GM23338 (cell line): ENCODE measurements around the gene ADGRG6. TPM values are rescaled to one million over a fixed set of nuclear protein-coding genes. Genes with fewer than 3 reads are reported as not detected.

Experiments used
- ATAC-seq: fragments of 200-7000 bp; cut with Tn5 transposase; 3 replicates; pipeline ENCODE4 v1.9.1; 2020
- DNase-seq: peaks from one replicate; pipeline ENCODE4 v3.0.0-alpha.2; 2015; ENCODE audit warnings: low spot score
- H2AFZ ChIP-seq: fragments of 200-600 bp; sonication (generic); 2 replicates; pipeline ENCODE4 v1.8.0; 2016; ENCODE audit warnings: antibody characterized with exemption, mild to moderate bottlenecking, moderate library complexity
- H3F3A ChIP-seq: fragments of 200-600 bp; sonication (generic); replicated peaks from 2 replicates; pipeline ENCODE4 v1.8.0; 2017; ENCODE audit warnings: antibody characterized with exemption, mixed run types, low read depth
- H3K27ac ChIP-seq: fragments of 200-600 bp; sonication (generic); 2 replicates; pipeline ENCODE4 v1.6.1; 2016; ENCODE audit warnings: low read depth
- H3K27me3 ChIP-seq: fragments of 200-600 bp; sonication (generic); 2 replicates; pipeline ENCODE4 v1.8.0; 2016; ENCODE audit warnings: mild to moderate bottlenecking, mixed run types, moderate library complexity; ENCODE audit not compliant: insufficient read depth
- H3K36me3 ChIP-seq: fragments of 200-600 bp; sonication (generic); 2 replicates; pipeline ENCODE4 v1.8.0; 2016; ENCODE audit warnings: mild to moderate bottlenecking; ENCODE audit not compliant: insufficient read depth
- H3K4me1 ChIP-seq: fragments of 200-600 bp; sonication (generic); 2 replicates; pipeline ENCODE4 v1.8.0; 2016; ENCODE audit warnings: mild to moderate bottlenecking, moderate library complexity; ENCODE audit not compliant: insufficient read depth
- H3K4me2 ChIP-seq: fragments of 200-600 bp; sonication (generic); 2 replicates; pipeline ENCODE4 v1.7.1; 2017; ENCODE audit warnings: mixed run types
- H3K4me3 ChIP-seq: fragments of 200-600 bp; sonication (generic); 2 replicates; pipeline ENCODE4 v1.6.1; 2016; ENCODE audit warnings: mixed run types
- H3K79me2 ChIP-seq: fragments of 200-600 bp; sonication (generic); replicated peaks from 2 replicates; pipeline ENCODE4 v1.8.0; 2017; ENCODE audit warnings: mild to moderate bottlenecking; ENCODE audit not compliant: insufficient read depth
- H3K9me2 ChIP-seq: fragments of 200-600 bp; sonication (generic); 2 replicates; pipeline ENCODE4 v1.8.0; 2017; ENCODE audit not compliant: insufficient read depth
- H4K20me1 ChIP-seq: fragments of 200-600 bp; sonication (generic); replicated peaks from 2 replicates; pipeline ENCODE4 v1.8.0; 2017; ENCODE audit warnings: mild to moderate bottlenecking; ENCODE audit not compliant: insufficient read depth
- H3K27ac Mint-ChIP-seq: 2 replicates; pipeline ENCODE4 v1.8.0; 2020; ENCODE audit warnings: inconsistent platforms, mild to moderate bottlenecking, moderate library complexity, mixed read lengths
- H3K27me3 Mint-ChIP-seq: 3 replicates; pipeline ENCODE4 v1.8.0; 2022; ENCODE audit warnings: low read depth, mild to moderate bottlenecking, moderate library complexity, mixed read lengths, inconsistent platforms; ENCODE audit not compliant: insufficient read depth, poor library complexity
- H3K36me3 Mint-ChIP-seq: 3 replicates; pipeline ENCODE4 v1.8.0; 2021; ENCODE audit warnings: low read depth, mild to moderate bottlenecking, inconsistent platforms, moderate library complexity, mixed read lengths
- H3K4me1 Mint-ChIP-seq: 3 replicates; pipeline ENCODE4 v1.8.0; 2020; ENCODE audit warnings: mild to moderate bottlenecking, inconsistent platforms, mixed read lengths
- H3K4me3 Mint-ChIP-seq: 3 replicates; pipeline ENCODE4 v1.8.0; 2021; ENCODE audit warnings: moderate library complexity, mild to moderate bottlenecking, inconsistent platforms, mixed read lengths
- H3K9me3 Mint-ChIP-seq: 3 replicates; pipeline ENCODE4 v1.8.0; 2020; ENCODE audit warnings: moderate library complexity, mild to moderate bottlenecking, inconsistent platforms, mixed read lengths
- CREB1 ChIP-seq: fragments of 250-450 bp; sonication (Bioruptor Pico); IDR thresholded peaks from 2 replicates; pipeline ENCODE4 v1.5.0; 2020; ENCODE audit warnings: low read depth, mild to moderate bottlenecking, moderate library complexity
- CTCF ChIP-seq, 2 experiments: fragments of 200-600 bp in 1 of 2; sonication (generic) in 1 of 2; conservative IDR thresholded peaks; 2 replicates each; pipeline versions ENCODE4 v1.5.1 to v1.6.1; 2016 to 2017; ENCODE audit warnings: antibody characterized with exemption in 2 of 2, low read depth in 2 of 2, mild to moderate bottlenecking in 2 of 2, moderate library complexity in 1 of 2
- ETS1 ChIP-seq: IDR thresholded peaks from 2 replicates; pipeline ENCODE4 v1.6.1; 2016; ENCODE audit warnings: antibody characterized with exemption
- EZH2 ChIP-seq: fragments of 200-600 bp; sonication (generic); IDR thresholded peaks from one replicate; pipeline ENCODE4 v1.8.0; 2017; ENCODE audit warnings: antibody characterized with exemption, mild to moderate bottlenecking, low read depth; ENCODE audit not compliant: unreplicated experiment
- EZH2phosphoT487 ChIP-seq: fragments of 200-600 bp; sonication (generic); IDR thresholded peaks from one replicate; pipeline ENCODE4 v1.8.1; 2018; ENCODE audit warnings: antibody characterized with exemption; ENCODE audit not compliant: unreplicated experiment
- JUNB ChIP-seq: IDR thresholded peaks from one replicate; pipeline ENCODE4 v1.6.1; 2016; ENCODE audit warnings: antibody characterized with exemption; ENCODE audit not compliant: unreplicated experiment
- NANOG ChIP-seq: IDR thresholded peaks from 2 replicates; pipeline ENCODE4 v1.6.1; 2016; ENCODE audit warnings: antibody characterized with exemption, borderline replicate concordance
- POLR2AphosphoS5 ChIP-seq: IDR thresholded peaks from 2 replicates; pipeline ENCODE4 v1.6.1; 2016; ENCODE audit warnings: antibody characterized with exemption, low read depth
- REST ChIP-seq: IDR thresholded peaks from one replicate; pipeline ENCODE4 v1.6.1; 2018; ENCODE audit warnings: antibody characterized with exemption; ENCODE audit not compliant: unreplicated experiment
- STAT1 ChIP-seq: IDR thresholded peaks from one replicate; pipeline ENCODE4 v1.6.1; 2016; ENCODE audit warnings: antibody characterized with exemption; ENCODE audit not compliant: unreplicated experiment
- ZNF114 ChIP-seq: fragments of 250-450 bp; sonication (Bioruptor Pico); IDR thresholded peaks from 2 replicates; pipeline ENCODE4 v1.5.0; 2020; ENCODE audit warnings: mild to moderate bottlenecking, moderate library complexity
- ZNF331 ChIP-seq: fragments of 250-450 bp; sonication (Bioruptor Pico); IDR thresholded peaks from 2 replicates; pipeline ENCODE4 v1.5.0; 2020; ENCODE audit warnings: low read depth, mild to moderate bottlenecking, moderate library complexity
- ZNF462 ChIP-seq: fragments of 250-450 bp; sonication (Bioruptor Pico); IDR thresholded peaks from 2 replicates; pipeline ENCODE4 v1.5.0; 2020; ENCODE audit warnings: mild to moderate bottlenecking, moderate library complexity
- polyA plus RNA-seq: library from polyadenylated mRNA; unstranded; fragments of >200 nt; fragmentation: Nextera tagmentation; extraction: Ambion mirVana; gene quantifications from 2 replicates; pipeline ENCODE4 v1.2.1, GENCODE V29; 2016
- total RNA-seq: library from RNA; depleted of rRNA; stranded (reverse); fragments of >200 nt; shearing (Covaris generic); gene quantifications from 2 replicates; pipeline ENCODE4 v1.2.3, GENCODE V29; 2014

ADGRG6 gene
- total and polyA plus RNA-seq, 2 experiments from 2014 or later: 1.3 to 7.7 TPM

- TF ChIP-seq JUNB (no peak), ZNF114 (CRISPR knock-in tag) (no peak), EZH2 (no peak), ETS1 (no peak), CREB1 (CRISPR knock-in tag) (no peak), POLR2AphosphoS5 (no peak), EZH2phosphoT487 (no peak), ZNF462 (no peak), REST (no peak), NANOG (no peak), ZNF331 (CRISPR knock-in tag) (no peak), CTCF (conservative IDR thresholded peaks at IDR 0.05; ENCODE audit: low read depth in 2 of 2) (no peak), STAT1 (no peak)
- ATAC-seq: no peak
- H3K4me3 Mint-ChIP-seq: no peak overlapping the region
- Histone ChIP-seq H3K27me3 (no peaks in the 10 kb centered on the region), H3K79me2 (no peaks in the 10 kb centered on the region), H4K20me1 (no peaks in the 10 kb centered on the region), H3F3A (no peaks in the 10 kb centered on the region), H3K4me3 (no peak overlapping the region), H3K9me2 (no peaks in the 10 kb centered on the region), H3K4me1 (peaks cover 8% of the 10 kb centered on the region; the same call in 1 of the 2 replicates), H3K27ac (no peak overlapping the region), H3K4me2 (no peak overlapping the region), H2AFZ (no peak overlapping the region), H3K36me3 (no peaks in the 10 kb centered on the region)
- peaks cover 15% of the 10 kb centered on the region for H3K4me1 Mint-ChIP-seq
- H3K9me3 Mint-ChIP-seq: no peaks in the 10 kb centered on the region
- no peaks in the 10 kb centered on the region for H3K36me3 Mint-ChIP-seq
- DNase-seq: no peak
- no peaks in the 10 kb centered on the region for H3K27me3 Mint-ChIP-seq
- no peak overlapping the region for H3K27ac Mint-ChIP-seq
Measured at GRCh38 chr6:142398353-142398752, 96.5 kb downstream of the ADGRG6 start.
